Stimulated activated effector memory CD8-positive, alpha-beta T cell treated with anti-CD3 and anti-CD28 coated beads, Interleukin-12 subunit alpha, Interleukin-12 subunit beta, amount 100 ng/mL, for 72 hours (primary cell): ENCODE data around the gene NUP42.
"Not testable (repeated sequence)": the region's sequence is repeated elsewhere in the genome, so short reads cannot be mapped to it uniquely, and the experiment has no call there.

ENCODE experiments used
- ATAC-seq: fragments of 150-1000 bp; cut with Tn5 transposase; 2 replicates; pipeline ENCODE4 v1.10.0; 2021
- DNase-seq, 2 donors: peaks; one replicate each; pipeline ENCODE4 v3.0.0; 2021 to 2022; ENCODE audit warnings: low spot score in 2 of 2
- H3K27ac Mint-ChIP-seq: one replicate; pipeline ENCODE4 v1.8.0; 2022; ENCODE audit warnings: mild to moderate bottlenecking, mixed read lengths
- H3K36me3 Mint-ChIP-seq: one replicate; pipeline ENCODE4 v1.8.0; 2022; ENCODE audit warnings: mild to moderate bottlenecking, mixed read lengths
- H3K4me1 Mint-ChIP-seq: one replicate; pipeline ENCODE4 v1.8.0; 2022; ENCODE audit warnings: mixed read lengths
- H3K4me3 Mint-ChIP-seq: one replicate; pipeline ENCODE4 v1.8.0; 2022; ENCODE audit warnings: mild to moderate bottlenecking, mixed read lengths
- H3K9me3 Mint-ChIP-seq: one replicate; pipeline ENCODE4 v1.8.0; 2022; ENCODE audit warnings: mixed read lengths

NUP42 gene

GRCh38 chr7:23213755-23214154 lies 31.9 kb downstream of the NUP42 start:
- Mint-ChIP-seq H3K36me3 (no peaks in the 10 kb centered on the region), H3K4me3 (no peak overlapping the region), H3K27ac (no peak overlapping the region), H3K4me1 (no peaks in the 10 kb centered on the region), H3K9me3 (no peaks in the 10 kb centered on the region)
- no peak for DNase-seq
- ATAC-seq = no peak

- Mint-ChIP-seq H3K4me3 (no peak overlapping the region), H3K9me3 (no peaks in the 10 kb centered on the region), H3K36me3 (no peaks in the 10 kb centered on the region), H3K27ac (no peak overlapping the region), H3K4me1 (no peaks in the 10 kb centered on the region)
- ATAC-seq (no peak), DNase-seq (no peak)
Measured at GRCh38 chr7:23214423-23214822, 32.6 kb downstream of the NUP42 start.

- no peak overlapping the region for H3K27ac Mint-ChIP-seq
- ATAC-seq = no peak
- no peak for DNase-seq
Measured at GRCh38 chr7:23214938-23215337, 33.1 kb downstream of the NUP42 start.

GRCh38 chr7:23216021-23216420 lies 34.2 kb downstream of the NUP42 start:
- Mint-ChIP-seq H3K4me1 (no peaks in the 10 kb centered on the region), H3K9me3 (no peaks in the 10 kb centered on the region), H3K4me3 (no peak overlapping the region), H3K36me3 (no peaks in the 10 kb centered on the region), H3K27ac (no peak overlapping the region)
- DNase-seq (no peak), ATAC-seq (no peak)

More at GRCh38 chr7:23214938-23215337, 33.1 kb downstream of the NUP42 start:
- no peaks in the 10 kb centered on the region for H3K36me3 Mint-ChIP-seq
- no peak overlapping the region for H3K4me3 Mint-ChIP-seq
- no peaks in the 10 kb centered on the region for H3K4me1 Mint-ChIP-seq
- H3K9me3 Mint-ChIP-seq = no peaks in the 10 kb centered on the region

GRCh38 chr7:23218196-23218595 lies 36.3 kb downstream of the NUP42 start:
- DNase-seq (no peak), ATAC-seq (no peak)
- H3K27ac Mint-ChIP-seq = no peak overlapping the region
- H3K36me3 Mint-ChIP-seq = no peaks in the 10 kb centered on the region
- no peak overlapping the region for H3K4me3 Mint-ChIP-seq
- no peaks in the 10 kb centered on the region for H3K4me1 Mint-ChIP-seq
- no peaks in the 10 kb centered on the region for H3K9me3 Mint-ChIP-seq

- H3K27ac Mint-ChIP-seq = no peak overlapping the region
- ATAC-seq = peak; percentile 14
- no peaks in the 10 kb centered on the region for H3K36me3 Mint-ChIP-seq
- no peaks in the 10 kb centered on the region for H3K9me3 Mint-ChIP-seq
- no peak for DNase-seq
- no peak overlapping the region for H3K4me3 Mint-ChIP-seq
- H3K4me1 Mint-ChIP-seq = no peaks in the 10 kb centered on the region
Measured at GRCh38 chr7:23220690-23221305, 39.0 kb downstream of the NUP42 start.

- DNase-seq = no peak
- H3K27ac Mint-ChIP-seq = no peak overlapping the region
- no peak overlapping the region for H3K4me3 Mint-ChIP-seq
- H3K4me1 Mint-ChIP-seq = no peaks in the 10 kb centered on the region
- H3K36me3 Mint-ChIP-seq = no peaks in the 10 kb centered on the region
- ATAC-seq = peak; percentile 15
- no peaks in the 10 kb centered on the region for H3K9me3 Mint-ChIP-seq
Measured at GRCh38 chr7:23222439-23223030, 40.7 kb downstream of the NUP42 start.

GRCh38 chr7:23224364-23224763 lies 42.5 kb downstream of the NUP42 start:
- not testable (repeated sequence) for H3K4me1 Mint-ChIP-seq, H3K9me3 Mint-ChIP-seq

GRCh38 chr7:23226844-23227450 lies 45.1 kb downstream of the NUP42 start:
- Mint-ChIP-seq H3K9me3 (no peaks in the 10 kb centered on the region), H3K4me1 (no peaks in the 10 kb centered on the region), H3K36me3 (no peaks in the 10 kb centered on the region), H3K27ac (no peak overlapping the region), H3K4me3 (no peak overlapping the region)
- ATAC-seq (no peak), DNase-seq (no peak)

More at GRCh38 chr7:23224364-23224763, 42.5 kb downstream of the NUP42 start:
- H3K4me3 Mint-ChIP-seq, H3K27ac Mint-ChIP-seq, DNase-seq, ATAC-seq, H3K36me3 Mint-ChIP-seq: not testable (repeated sequence)

GRCh38 chr7:23228412-23228811 lies 46.6 kb downstream of the NUP42 start:
- DNase-seq = no peak
- no peak for ATAC-seq
- Mint-ChIP-seq H3K9me3 (no peaks in the 10 kb centered on the region), H3K4me3 (no peak overlapping the region), H3K4me1 (no peaks in the 10 kb centered on the region), H3K36me3 (no peaks in the 10 kb centered on the region), H3K27ac (no peak overlapping the region)

GRCh38 chr7:23230641-23231101 lies 48.8 kb downstream of the NUP42 start:
- Mint-ChIP-seq H3K4me1 (peaks cover 6% of the 10 kb centered on the region), H3K9me3 (no peaks in the 10 kb centered on the region), H3K4me3 (no peak overlapping the region), H3K36me3 (no peaks in the 10 kb centered on the region), H3K27ac (no peak overlapping the region)
- ATAC-seq = no peak
- no peak for DNase-seq

- Mint-ChIP-seq H3K4me3 (no peak overlapping the region), H3K4me1 (peaks cover 6% of the 10 kb centered on the region), H3K36me3 (no peaks in the 10 kb centered on the region), H3K27ac (no peak overlapping the region), H3K9me3 (no peaks in the 10 kb centered on the region)
- no peak for DNase-seq
- no peak for ATAC-seq
Measured at GRCh38 chr7:23232966-23233365, 51.1 kb downstream of the NUP42 start.

GRCh38 chr7:23234569-23235296 lies 52.9 kb downstream of the NUP42 start:
- no peak overlapping the region for H3K4me3 Mint-ChIP-seq
- no peaks in the 10 kb centered on the region for H3K9me3 Mint-ChIP-seq
- H3K36me3 Mint-ChIP-seq = no peaks in the 10 kb centered on the region
- peaks cover 6% of the 10 kb centered on the region for H3K4me1 Mint-ChIP-seq
- no peak overlapping the region for H3K27ac Mint-ChIP-seq
- no peak for DNase-seq
- peak; percentile 13 for ATAC-seq

GRCh38 chr7:23235813-23236221 lies 54.0 kb downstream of the NUP42 start:
- DNase-seq (no peak), ATAC-seq (no peak)
- Mint-ChIP-seq H3K27ac (no peak overlapping the region), H3K36me3 (no peaks in the 10 kb centered on the region), H3K9me3 (no peaks in the 10 kb centered on the region), H3K4me1 (peaks cover 6% of the 10 kb centered on the region), H3K4me3 (no peak overlapping the region)

- H3K27ac Mint-ChIP-seq = no peak overlapping the region
- ATAC-seq (no peak), DNase-seq (no peak)
- no peaks in the 10 kb centered on the region for H3K9me3 Mint-ChIP-seq
- no peaks in the 10 kb centered on the region for H3K36me3 Mint-ChIP-seq
- H3K4me1 Mint-ChIP-seq = peaks cover 6% of the 10 kb centered on the region
- no peak overlapping the region for H3K4me3 Mint-ChIP-seq
Measured at GRCh38 chr7:23237000-23237399, 55.2 kb downstream of the NUP42 start.
